NCI-H1417 (cell line): ENCODE data around the gene TP53AIP1.

ENCODE experiments used
- DNase-seq, 3 experiments: peaks; one replicate each; lab custom pipeline; 2025; lab: John Stamatoyannopoulos, UW

The TP53AIP1 gene

GRCh38 chr11:128890543-128891368 lies 51.9 kb downstream of the TP53AIP1 start, which contains the start of gene KCNJ5:
Gene KCNJ5 (plus strand): TSS chr11:128891356. CDS start chr11:128911274, 19,918 bp downstream.
- DNase-seq: peak in 2 of 3 experiments; percentile 78 to 82

GRCh38 chr11:128890216-128890542 lies 52.5 kb downstream of the TP53AIP1 start:
- no peak for DNase-seq

DNA sequence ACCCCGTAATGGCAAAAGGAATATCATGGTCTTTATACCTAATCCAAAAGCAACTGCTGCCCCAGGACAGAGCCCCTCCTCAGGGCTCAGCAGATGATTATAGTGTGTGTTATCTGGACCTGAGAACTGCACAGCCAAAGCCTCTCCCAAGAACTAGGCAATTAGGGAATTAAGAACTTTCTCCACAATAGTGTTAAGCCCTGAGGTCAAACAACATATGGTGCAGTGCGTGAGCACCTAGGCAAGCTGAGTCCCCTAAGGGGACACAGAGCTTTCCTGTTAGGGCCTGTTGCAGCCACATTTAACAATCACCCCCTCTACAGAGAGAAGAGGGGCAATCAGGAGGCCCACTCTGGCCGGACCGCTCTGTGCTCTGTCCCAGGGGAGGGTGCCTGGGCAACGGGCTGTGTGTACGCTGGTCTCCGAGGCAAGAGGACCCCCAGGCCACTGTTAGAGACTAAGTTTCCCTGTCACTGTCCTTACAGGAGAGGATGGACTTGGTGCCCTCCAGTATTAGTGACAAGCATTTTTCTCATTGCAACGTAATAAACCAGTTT lies 52.9 kb downstream of the TP53AIP1 start:
- DNase-seq: peak in 1 of 3 experiments; percentile 49

- no peak for DNase-seq
These were observed 54.4 kb downstream of the TP53AIP1 start for GRCh38 chr11:128888034-128888985.

DNA sequence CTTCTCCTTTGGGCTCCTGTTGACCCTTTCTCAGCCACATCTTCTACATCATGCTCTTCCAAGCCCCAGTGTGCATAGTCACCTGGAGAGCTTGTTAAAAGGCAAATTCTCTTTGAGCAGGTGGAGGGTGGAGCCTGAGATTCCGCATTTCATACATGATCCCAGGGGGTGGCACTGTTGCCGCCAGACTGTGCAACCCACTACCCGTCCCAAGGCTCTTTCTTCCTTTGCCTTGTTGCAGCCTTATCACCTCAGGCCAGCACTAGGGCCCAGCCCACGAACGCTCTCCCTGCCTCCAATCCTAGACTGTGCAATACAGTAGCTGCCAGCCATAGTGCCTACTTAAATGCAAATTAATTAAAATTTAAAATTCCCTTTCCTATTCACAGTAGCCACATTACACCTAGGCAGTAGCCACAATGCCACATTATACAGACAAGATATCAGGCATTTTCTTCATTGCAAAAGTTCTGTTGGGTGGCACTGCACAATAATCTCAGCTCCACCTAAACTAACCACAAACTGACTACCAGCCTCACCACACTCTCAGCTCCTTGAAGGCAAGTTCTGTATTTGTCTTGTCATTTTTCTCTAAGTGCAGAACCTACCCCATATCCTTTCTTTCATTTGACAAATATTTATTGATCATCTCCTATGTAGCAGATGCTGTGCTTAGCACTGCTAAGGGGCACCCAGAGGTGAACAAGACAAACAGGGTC lies 56.1 kb downstream of the TP53AIP1 start:
- DNase-seq: peak; percentile 5 to 63 (median 35)
